Heart left ventricle (tissue), 13 donors: ENCODE data around the gene CASZ1.

Experiments
- CTCF ChIP-seq, 12 donors: fragments of 200-600 bp; sonication (generic) in 4 of 12; IDR thresholded peaks; one replicate each; pipeline versions ENCODE4 v1.5.0 to v1.8.0; 2018 to 2022; ENCODE audit warnings: antibody characterized with exemption in 12 of 12, mild to moderate bottlenecking in 5 of 12
- POLR2A ChIP-seq, 2 donors: fragments of 450-650 bp; IDR thresholded peaks; one replicate each; pipeline ENCODE4 v1.6.1; 2017; ENCODE audit warnings: antibody characterized with exemption in 2 of 2, mild to moderate bottlenecking in 2 of 2, moderate library complexity in 2 of 2
- donor health status: ischemic (EF 13 %, LVEDD 7.1; RV severe dilation, severe dysfunction).
- donor health status: DM: no; HTN: yes; CAD: no.
- donor health status: DM: no; HTN: no; CAD: no.
- donor health status: ischemic (EF 25% LVEDD 6.9; RV normal size, moderate dysfunction).
- donor health status: ischemic (EF 25% LVEDD 5.7; RV mildly dilated, moderate dysfunction).
- donor health status: ischemic (EF 35%, LVEDD 5.7; RV mildly dilated, moderate dysfunction).
- donor health status: nonischemic (EF 11% LVEDD 7.7; RV severe dilation, severe dysfunction).
- donor health status: DM: yes; HTN: yes; CAD: no.
- donor health status: PGD.
- donor health status: ischemic (EF 29% LVEDD 5.4; RV normal size, mild dysfunction).
- donor health status: nonischemic (EF 23%, LVEDD 6.1; RV moderate dilation, normal function).

- TF ChIP-seq CTCF (IDR thresholded peaks at IDR 0.05): no peak
- peak in 1 of 2 donors; percentile 16 for TF ChIP-seq POLR2A (IDR thresholded peaks at IDR 0.05)
Observed at GRCh38 chr1:10717296-10718082, 79.0 kb downstream of the CASZ1 start.
